GM10847 (cell line): ENCODE results near the gene KRT6B.

Source experiments
- POLR2A ChIP-seq: IDR thresholded peaks from 2 replicates; pipeline ENCODE4 v1.6.1; 2011; ENCODE audit not compliant: insufficient read length; ENCODE audit errors: extremely low read depth

The KRT6B gene

GRCh38 chr12:52423661-52424500 lies 28.1 kb downstream of the KRT6B start:
- TF ChIP-seq POLR2A, result no peak

GRCh38 chr12:52423035-52423434 lies 28.9 kb downstream of the KRT6B start:
- no peak for TF ChIP-seq POLR2A

- TF ChIP-seq POLR2A, result no peak
Observed at GRCh38 chr12:52419656-52420055, 32.3 kb downstream of the KRT6B start.

GRCh38 chr12:52418576-52419110 lies 33.3 kb downstream of the KRT6B start:
- TF ChIP-seq POLR2A, result no peak

GRCh38 chr12:52417740-52418139 lies 34.2 kb downstream of the KRT6B start:
- no peak for TF ChIP-seq POLR2A

- TF ChIP-seq POLR2A, result no peak
Observed at GRCh38 chr12:52416795-52417194, 35.2 kb downstream of the KRT6B start.

- no peak for TF ChIP-seq POLR2A
Observed at GRCh38 chr12:52415870-52416750, 35.8 kb downstream of the KRT6B start.

GRCh38 chr12:52414936-52415335 lies 37.0 kb downstream of the KRT6B start:
- no peak for TF ChIP-seq POLR2A

GRCh38 chr12:52413782-52414345 lies 38.1 kb downstream of the KRT6B start:
- TF ChIP-seq POLR2A, result no peak

- TF ChIP-seq POLR2A, result no peak
Observed at GRCh38 chr12:52413202-52413601, 38.7 kb downstream of the KRT6B start.

- no peak for TF ChIP-seq POLR2A
Observed at GRCh38 chr12:52411815-52412214, 40.1 kb downstream of the KRT6B start.

- no peak for TF ChIP-seq POLR2A
Observed at GRCh38 chr12:52407918-52408317, 44.0 kb downstream of the KRT6B start.

- TF ChIP-seq POLR2A, result no peak
Observed at GRCh38 chr12:52405922-52406385, 46.0 kb downstream of the KRT6B start, which contains the start of gene KRT82. Gene KRT82 (minus strand): TSS chr12:52406335. CDS start chr12:52406277, 58 bp downstream.

GRCh38 chr12:52404951-52405350 lies 47.0 kb downstream of the KRT6B start:
- TF ChIP-seq POLR2A, result no peak

- TF ChIP-seq POLR2A, result no peak
Observed at GRCh38 chr12:52403561-52403960, 48.4 kb downstream of the KRT6B start.
